HG02840 (cell line): ENCODE data around the gene SDF4.

Source experiments
- ATAC-seq: cut with Tn5 transposase; IDR thresholded peaks from one replicate; pipeline ENCODE4 v1.9.1; 2021; ENCODE audit warnings: mild to moderate bottlenecking, moderate library complexity, moderate number of reproducible peaks; ENCODE audit not compliant: unreplicated experiment, low FRiP score

The SDF4 gene

GRCh38 chr1:1231400-1232207, at the start of gene SDF4:
TSS of gene SDF4 (minus strand) at chr1:1232001. CDS start at chr1:1228772, 3,229 bp downstream.
- ATAC-seq = peak; percentile 91

GRCh38 chr1:1280782-1281481, 49.1 kb upstream of the SDF4 start:
- ATAC-seq = no peak

GRCh38 chr1:1279028-1279427, 47.2 kb upstream of the SDF4 start:
- ATAC-seq = no peak

GRCh38 chr1:1278620-1279019, 46.8 kb upstream of the SDF4 start:
- ATAC-seq = no peak

- no peak for ATAC-seq
Measured at GRCh38 chr1:1275836-1276235, 44.0 kb upstream of the SDF4 start.

GRCh38 chr1:1274931-1275431, 43.2 kb upstream of the SDF4 start:
- no peak for ATAC-seq

- ATAC-seq = peak; percentile 27
Measured at GRCh38 chr1:1274299-1274930, 42.6 kb upstream of the SDF4 start.

- peak; percentile 76 for ATAC-seq
Measured at GRCh38 chr1:1273512-1274298, 41.9 kb upstream of the SDF4 start, which contains the start of gene UBE2J2. TSS of gene UBE2J2 (minus strand) at chr1:1273854. CDS start at chr1:1267992, 5,862 bp downstream.

GRCh38 chr1:1273209-1273511, 41.4 kb upstream of the SDF4 start:
- peak; percentile 13 for ATAC-seq

GRCh38 chr1:1272341-1273208, 40.8 kb upstream of the SDF4 start:
- no peak for ATAC-seq

GRCh38 chr1:1270813-1271212, 39.0 kb upstream of the SDF4 start:
- no peak for ATAC-seq

- ATAC-seq = no peak
Measured at GRCh38 chr1:1268284-1268682, 36.5 kb upstream of the SDF4 start.

- no peak for ATAC-seq
Measured at GRCh38 chr1:1267488-1268283, 35.9 kb upstream of the SDF4 start.

- ATAC-seq = no peak
Measured at GRCh38 chr1:1264868-1265272, 33.1 kb upstream of the SDF4 start.

- ATAC-seq = no peak
Measured at GRCh38 chr1:1264026-1264425, 32.2 kb upstream of the SDF4 start.

- no peak for ATAC-seq
Measured at GRCh38 chr1:1262758-1263157, 31.0 kb upstream of the SDF4 start.

GRCh38 chr1:1262071-1262470, 30.3 kb upstream of the SDF4 start:
- no peak for ATAC-seq

GRCh38 chr1:1260843-1261560, 29.2 kb upstream of the SDF4 start:
- no peak for ATAC-seq
